ENCODE results near the gene KRT80. TPM values are rescaled to one million over a fixed set of nuclear protein-coding genes. Genes with fewer than 3 reads are reported as not detected.
A peak's percentile ranks its signal among the peaks of the same experiment; 100 is the strongest.

The KRT80 gene
- total RNA-seq, 3 donors from 2014 or later, result 2.9 to 9.8 TPM; not detected in 1

- Histone ChIP-seq H3K36me3 (no peaks in the 10 kb centered on the region), H3K27me3 (no peaks in the 10 kb centered on the region), H3K4me3 (no peak overlapping the region), H3K4me1 (peaks cover 7 to 18% of the 10 kb centered on the region in 2 donors), H3K27ac (peak overlapping the region; percentile 21 to 84), H3K9me3 (no peaks in the 10 kb centered on the region)
- TF ChIP-seq, protein P1, sequence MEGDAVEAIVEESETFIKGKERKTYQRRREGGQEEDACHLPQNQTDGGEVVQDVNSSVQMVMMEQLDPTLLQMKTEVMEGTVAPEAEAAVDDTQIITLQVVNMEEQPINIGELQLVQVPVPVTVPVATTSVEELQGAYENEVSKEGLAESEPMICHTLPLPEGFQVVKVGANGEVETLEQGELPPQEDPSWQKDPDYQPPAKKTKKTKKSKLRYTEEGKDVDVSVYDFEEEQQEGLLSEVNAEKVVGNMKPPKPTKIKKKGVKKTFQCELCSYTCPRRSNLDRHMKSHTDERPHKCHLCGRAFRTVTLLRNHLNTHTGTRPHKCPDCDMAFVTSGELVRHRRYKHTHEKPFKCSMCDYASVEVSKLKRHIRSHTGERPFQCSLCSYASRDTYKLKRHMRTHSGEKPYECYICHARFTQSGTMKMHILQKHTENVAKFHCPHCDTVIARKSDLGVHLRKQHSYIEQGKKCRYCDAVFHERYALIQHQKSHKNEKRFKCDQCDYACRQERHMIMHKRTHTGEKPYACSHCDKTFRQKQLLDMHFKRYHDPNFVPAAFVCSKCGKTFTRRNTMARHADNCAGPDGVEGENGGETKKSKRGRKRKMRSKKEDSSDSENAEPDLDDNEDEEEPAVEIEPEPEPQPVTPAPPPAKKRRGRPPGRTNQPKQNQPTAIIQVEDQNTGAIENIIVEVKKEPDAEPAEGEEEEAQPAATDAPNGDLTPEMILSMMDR (IDR thresholded peaks at IDR 0.05), result no peak
- no peak for TF ChIP-seq POLR2A (IDR thresholded peaks at IDR 0.05)
- no peak for TF ChIP-seq POLR2AphosphoS5 (IDR thresholded peaks at IDR 0.05)
- intact Hi-C loops (cut with DNase I; ENCODE audit: low total_unique reads), result no loop called here
- no peak for DNase-seq (ENCODE audit: low spot score in 2 of 2)
Observed at GRCh38 chr12:52220477-52220876, 28.7 kb upstream of the KRT80 start.

DNA sequence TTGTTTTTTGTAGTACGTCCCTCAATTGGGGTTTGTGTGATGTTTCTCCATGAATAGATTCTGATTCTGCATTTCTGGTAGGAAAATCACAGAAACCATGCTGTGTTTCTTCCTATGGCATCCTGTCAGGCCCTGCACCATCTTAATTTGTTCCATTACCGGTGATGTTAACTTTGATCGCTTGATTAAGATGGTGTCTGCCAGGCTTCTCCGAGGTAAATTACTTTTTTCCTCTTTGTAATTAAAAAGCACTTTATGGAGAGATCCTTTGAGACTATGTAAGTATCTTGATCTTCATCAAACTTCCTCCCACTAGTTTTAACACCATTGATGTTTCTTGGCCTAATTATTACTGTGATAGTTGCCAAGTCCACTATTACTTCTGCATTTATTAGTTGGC is 26.2 kb upstream of the KRT80 start:
- Histone ChIP-seq H3K36me3 (no peaks in the 10 kb centered on the region), H3K27ac (peak overlapping the region; percentile 73 to 84), H3K4me1 (peaks cover 7 to 30% of the 10 kb centered on the region in 2 donors), H3K4me3 (no peak overlapping the region), H3K27me3 (no peaks in the 10 kb centered on the region), H3K9me3 (no peaks in the 10 kb centered on the region)
- TF ChIP-seq POLR2AphosphoS5 (IDR thresholded peaks at IDR 0.05) (no peak), POLR2A (IDR thresholded peaks at IDR 0.05) (no peak)
- TF ChIP-seq, protein P1 (IDR thresholded peaks at IDR 0.05), result no peak
- intact Hi-C loops (cut with DNase I; ENCODE audit: low total_unique reads), result loop anchor here (10.0 kb wide), 1 partner anchor 73 kb away; no protein-coding TSS in a partner anchor
- no peak for DNase-seq (ENCODE audit: low spot score in 2 of 2)

DNA sequence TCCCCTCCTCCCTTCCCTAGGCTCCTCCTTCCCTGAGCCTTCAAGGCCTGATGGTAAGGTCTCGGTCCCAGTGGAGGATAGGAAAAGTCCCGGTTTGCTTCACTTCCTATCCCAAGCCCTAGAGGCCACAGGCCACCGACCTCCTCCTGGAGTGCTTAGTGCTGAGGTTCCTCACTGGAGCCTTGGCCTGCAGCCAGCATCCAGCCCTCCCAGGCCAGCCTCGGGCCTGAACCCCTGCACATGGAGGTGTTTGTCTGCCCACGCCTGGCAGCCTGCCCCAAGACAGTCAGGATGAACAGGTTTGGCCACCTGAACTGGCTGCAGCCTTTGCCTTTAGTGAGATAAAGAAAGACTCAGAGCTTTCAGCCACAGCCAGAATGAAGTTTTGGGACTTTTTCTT is 25.4 kb upstream of the KRT80 start:
- TF ChIP-seq POLR2A (IDR thresholded peaks at IDR 0.05) (no peak), POLR2AphosphoS5 (IDR thresholded peaks at IDR 0.05) (peak; percentile 70 to 94 (median 87))
- TF ChIP-seq, protein P1 (IDR thresholded peaks at IDR 0.05), result peak in 2 of 3 donors; percentile 4 to 6
- Histone ChIP-seq H3K27me3 (no peaks in the 10 kb centered on the region), H3K4me3 (no peak overlapping the region), H3K27ac (peak overlapping the region; percentile 73 to 84), H3K4me1 (peaks cover 7 to 30% of the 10 kb centered on the region in 2 donors), H3K9me3 (no peaks in the 10 kb centered on the region), H3K36me3 (no peaks in the 10 kb centered on the region)
- DNase-seq (ENCODE audit: low spot score in 2 of 2), result peak; percentile 95 to 96
- intact Hi-C loops (cut with DNase I; ENCODE audit: low total_unique reads), result loop anchor here (10.0 kb wide), 1 partner anchor 72 kb away; no protein-coding TSS in a partner anchor

DNA sequence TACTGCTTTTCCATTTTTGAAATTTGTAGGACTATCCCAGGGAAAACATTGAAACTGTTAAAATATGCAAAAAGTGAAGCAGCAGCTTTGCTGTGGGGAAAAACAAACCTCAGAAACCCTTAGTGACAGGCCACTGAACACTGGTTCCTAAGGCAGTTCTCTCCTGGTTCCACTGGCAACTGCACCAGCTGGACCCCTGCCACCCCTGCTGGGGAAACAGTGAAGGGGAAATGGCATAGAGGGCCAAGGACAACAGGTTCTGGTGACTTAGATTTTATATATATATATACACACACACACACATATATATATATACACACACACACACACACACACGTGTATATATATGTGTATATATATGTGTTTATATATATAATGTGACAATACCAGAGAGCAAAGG is 25.0 kb upstream of the KRT80 start:
- peak overlapping the region; percentile 73 to 84 for H3K27ac ChIP-seq
- intact Hi-C loops (cut with DNase I; ENCODE audit: low total_unique reads), result loop anchor here (10.0 kb wide), 1 partner anchor 72 kb away; no protein-coding TSS in a partner anchor
- H3K36me3 ChIP-seq, result no peaks in the 10 kb centered on the region
- H3K27me3 ChIP-seq, result no peaks in the 10 kb centered on the region
- H3K4me3 ChIP-seq, result no peak overlapping the region
- DNase-seq (ENCODE audit: low spot score in 2 of 2), result peak; percentile 75 to 82
- no peaks in the 10 kb centered on the region for H3K9me3 ChIP-seq
- H3K4me1 ChIP-seq, result peaks cover 7 to 26% of the 10 kb centered on the region in 2 donors
- TF ChIP-seq POLR2A (IDR thresholded peaks at IDR 0.05), result no peak
- TF ChIP-seq POLR2AphosphoS5 (IDR thresholded peaks at IDR 0.05), result no peak
- TF ChIP-seq, protein P1 (IDR thresholded peaks at IDR 0.05), result peak in 2 of 3 donors; percentile 22 to 51

GRCh38 chr12:52216100-52216499 is 24.3 kb upstream of the KRT80 start:
- Histone ChIP-seq H3K4me1 (peaks cover 7 to 25% of the 10 kb centered on the region in 2 donors), H3K4me3 (no peak overlapping the region), H3K27me3 (no peaks in the 10 kb centered on the region), H3K36me3 (no peaks in the 10 kb centered on the region), H3K27ac (peak overlapping the region; percentile 73 to 84), H3K9me3 (no peaks in the 10 kb centered on the region)
- no peak for DNase-seq (ENCODE audit: low spot score in 2 of 2)
- intact Hi-C loops (cut with DNase I; ENCODE audit: low total_unique reads), result loop anchor here (10.0 kb wide), 1 partner anchor 71 kb away; no protein-coding TSS in a partner anchor
- TF ChIP-seq, protein P1 (IDR thresholded peaks at IDR 0.05), result no peak
- TF ChIP-seq POLR2AphosphoS5 (IDR thresholded peaks at IDR 0.05) (no peak), POLR2A (IDR thresholded peaks at IDR 0.05) (no peak)
